SK-N-DZ (cell line): Measurements from ENCODE around the gene POLR1C.
"Not testable (repeated sequence)": the region's sequence is repeated elsewhere in the genome, so short reads cannot be mapped to it uniquely, and the experiment has no call there.

Experiments used
- DNase-seq: peaks from one replicate; pipeline ENCODE4 v3.0.0-alpha.2; 2015; ENCODE audit warnings: low spot score

POLR1C gene

GRCh38 chr6:43493230-43493629 is 23.7 kb upstream of the POLR1C start:
- no peak for DNase-seq

- no peak for DNase-seq
These were observed 23.1 kb upstream of the POLR1C start for GRCh38 chr6:43493833-43494232.

- DNase-seq, result no peak
These were observed 22.6 kb upstream of the POLR1C start for GRCh38 chr6:43494321-43494720.

- DNase-seq, result no peak
These were observed 22.1 kb upstream of the POLR1C start for GRCh38 chr6:43494766-43495165.

- DNase-seq, result no peak
These were observed 21.4 kb upstream of the POLR1C start for GRCh38 chr6:43495409-43495941.

DNA sequence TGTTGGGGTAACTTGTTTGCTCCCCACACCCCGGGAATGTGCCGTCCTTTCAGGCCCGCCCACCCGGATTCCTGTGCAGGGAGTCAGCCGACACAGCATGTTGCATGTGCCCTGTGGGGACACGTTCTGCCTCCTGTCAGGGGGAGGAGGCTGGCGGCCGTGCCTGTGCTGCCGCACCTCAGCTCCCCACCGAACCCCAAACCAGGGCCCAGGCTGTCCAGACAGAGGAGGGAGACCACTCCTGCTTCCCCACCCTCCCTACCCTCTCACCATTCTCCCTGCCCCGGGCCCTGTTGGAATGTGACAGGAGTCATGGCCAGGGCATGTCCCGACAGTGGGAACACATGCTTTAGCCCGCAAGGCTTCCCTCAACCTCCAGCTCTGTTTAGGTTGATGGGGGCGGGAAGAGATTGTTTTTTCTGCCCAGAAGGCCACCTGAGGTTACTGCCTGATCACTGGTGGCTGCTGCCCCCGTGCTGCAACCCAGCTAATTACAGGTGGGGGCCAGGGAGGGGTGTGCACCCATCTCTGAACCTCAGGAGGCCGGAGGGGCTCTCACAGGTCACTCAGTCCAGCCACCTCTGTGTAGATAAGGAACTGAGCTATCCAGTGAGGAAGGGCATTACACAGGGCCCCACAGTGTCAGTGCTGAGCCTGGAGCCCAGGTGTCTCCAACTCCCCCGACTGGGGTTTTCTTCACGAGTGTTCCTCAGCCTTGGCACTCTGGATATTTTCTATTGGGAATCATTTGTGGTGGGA is 20.3 kb upstream of the POLR1C start:
- no peak for DNase-seq

- no peak for DNase-seq
These were observed 19.8 kb upstream of the POLR1C start for GRCh38 chr6:43497129-43497396.

GRCh38 chr6:43497689-43498088 is 19.2 kb upstream of the POLR1C start:
- DNase-seq, result no peak

GRCh38 chr6:43498291-43498690 is 18.6 kb upstream of the POLR1C start:
- not testable (repeated sequence) for DNase-seq

- no peak for DNase-seq
These were observed 17.7 kb upstream of the POLR1C start for GRCh38 chr6:43499028-43499815.

DNA sequence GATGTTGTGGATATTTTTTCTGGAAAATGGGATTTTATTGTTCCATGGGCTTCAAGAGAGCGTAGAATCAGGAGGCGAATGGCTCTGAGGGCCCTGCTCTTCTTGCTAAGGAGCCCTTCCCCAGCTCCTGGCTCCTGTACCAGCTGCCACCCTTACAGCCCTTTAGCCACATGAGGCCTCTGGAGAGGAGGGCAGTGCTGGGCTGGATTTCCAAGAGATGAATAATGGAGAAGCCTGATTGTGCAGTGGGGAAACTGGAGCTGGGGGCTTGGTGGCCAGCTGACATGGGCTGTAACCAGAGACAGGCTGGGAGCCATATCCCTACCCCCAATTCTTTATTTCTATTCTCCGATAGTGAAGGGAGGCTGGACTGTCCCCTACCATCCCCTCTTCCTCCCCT is 16.0 kb upstream of the POLR1C start:
- no peak for DNase-seq

- DNase-seq, result no peak
These were observed 14.2 kb upstream of the POLR1C start for GRCh38 chr6:43502666-43503065.

DNA sequence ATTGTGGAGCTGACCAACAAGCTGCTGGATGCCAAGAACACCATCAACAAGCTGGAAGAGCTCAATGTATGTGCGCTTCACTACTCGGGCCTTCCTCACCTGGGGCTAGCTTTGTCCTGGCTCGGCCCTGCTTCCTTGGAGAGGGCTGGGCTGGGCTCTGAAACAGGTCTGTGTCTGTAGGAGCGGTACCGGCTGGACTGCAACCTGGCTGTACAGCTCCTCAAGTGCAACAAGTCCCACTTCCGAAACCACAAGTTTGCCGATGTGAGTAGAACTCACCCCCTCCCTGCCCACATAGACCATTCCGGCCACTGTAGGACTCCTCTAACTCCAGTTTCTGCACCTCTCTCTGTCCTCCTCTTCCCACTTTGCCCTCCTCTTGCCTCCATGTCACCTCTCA is 13.4 kb upstream of the POLR1C start:
- DNase-seq, result no peak

DNA sequence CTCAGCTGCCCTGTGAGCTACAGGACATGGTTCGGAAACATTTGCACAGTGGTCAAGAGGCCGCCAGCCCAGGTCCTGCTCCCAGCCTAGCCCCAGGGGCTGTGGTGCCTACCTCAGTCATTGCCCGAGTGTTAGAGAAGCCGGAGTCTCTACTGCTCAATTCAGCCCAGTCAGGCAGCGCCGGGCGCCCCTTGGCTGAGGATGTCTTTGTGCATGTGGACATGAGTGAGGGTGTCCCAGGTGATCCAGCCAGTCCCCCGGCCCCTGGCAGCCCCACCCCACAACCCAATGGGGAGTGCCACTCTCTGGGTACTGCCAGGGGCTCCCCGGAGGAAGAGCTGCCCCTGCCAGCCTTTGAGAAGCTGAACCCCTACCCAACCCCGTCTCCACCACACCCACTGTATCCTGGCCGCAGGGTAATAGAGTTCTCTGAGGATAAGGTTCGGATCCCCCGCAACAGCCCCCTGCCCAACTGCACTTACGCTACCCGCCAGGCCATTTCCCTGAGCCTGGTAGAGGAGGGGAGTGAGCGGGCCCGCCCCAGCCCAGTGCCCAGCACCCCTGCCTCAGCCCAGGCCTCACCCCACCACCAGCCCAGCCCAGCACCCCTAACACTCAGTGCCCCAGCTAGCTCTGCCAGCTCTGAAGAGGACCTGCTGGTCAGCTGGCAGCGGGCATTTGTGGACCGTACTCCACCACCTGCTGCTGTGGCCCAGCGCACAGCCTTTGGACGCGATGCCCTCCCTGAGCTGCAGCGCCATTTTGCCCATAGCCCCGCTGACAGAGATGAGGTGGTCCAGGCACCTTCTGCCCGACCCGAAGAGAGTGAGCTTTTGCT is 11.9 kb upstream of the POLR1C start:
- no peak for DNase-seq

- no peak for DNase-seq
These were observed 11.2 kb upstream of the POLR1C start for GRCh38 chr6:43505718-43506117.

DNA sequence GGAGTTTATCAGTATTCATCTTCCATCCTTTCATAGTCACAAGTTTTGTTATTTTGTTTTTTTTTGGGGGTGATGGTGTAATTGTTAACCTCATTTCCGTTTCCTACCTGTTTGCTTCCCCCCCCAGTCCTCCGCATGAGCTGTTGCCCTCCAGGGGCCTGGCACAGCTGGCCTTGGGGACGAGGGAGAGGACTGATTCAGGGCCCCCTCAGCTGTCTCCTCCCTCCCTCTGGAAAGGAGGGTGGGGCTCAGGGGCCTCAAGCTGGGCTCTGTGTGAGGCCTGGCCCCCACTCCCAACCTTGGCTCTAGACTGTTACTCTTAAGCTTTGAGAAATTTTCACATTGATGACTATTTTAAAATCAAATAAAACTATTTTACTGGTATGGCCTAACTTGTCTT is 10.7 kb upstream of the POLR1C start:
- no peak for DNase-seq

DNA sequence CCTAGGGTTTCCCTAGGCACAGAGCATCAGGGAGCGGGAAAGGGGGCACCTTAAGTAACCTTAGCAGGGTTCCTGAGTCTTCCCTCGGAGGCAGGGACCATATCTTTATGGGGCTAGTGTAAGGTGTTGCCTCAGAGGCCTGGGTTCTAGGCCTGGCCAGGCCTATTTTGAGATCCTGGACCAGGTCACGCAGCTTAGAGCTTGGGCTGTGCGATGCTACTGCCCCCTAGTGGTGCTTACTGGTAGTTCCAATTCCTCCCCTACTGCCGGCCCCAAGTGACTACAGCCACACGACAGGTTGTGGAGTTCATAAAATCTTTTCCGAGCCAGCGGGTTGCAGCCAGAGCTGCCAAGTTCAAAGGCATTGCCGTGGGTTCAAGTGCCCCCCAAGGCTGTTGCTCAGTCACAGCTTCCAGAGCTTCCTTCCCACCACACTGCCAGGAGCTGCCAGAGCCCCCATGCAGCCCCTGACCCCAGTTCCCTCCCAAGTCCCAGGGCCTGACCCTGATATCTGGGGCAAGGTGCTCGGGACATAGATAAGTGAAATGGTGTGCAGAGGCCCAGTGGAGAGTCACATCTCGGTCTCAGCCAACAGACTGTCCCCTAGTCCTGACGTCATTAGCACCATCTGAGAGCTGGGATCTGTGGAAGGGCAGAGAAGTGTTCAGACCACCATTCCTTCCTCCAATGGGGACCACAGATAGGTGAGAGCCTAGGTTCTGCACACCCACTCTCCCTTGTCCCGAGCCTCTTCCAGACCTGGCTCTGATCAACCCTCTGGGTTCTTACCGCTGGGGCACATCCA is 10.0 kb upstream of the POLR1C start:
- DNase-seq, result peak; percentile 79

- DNase-seq, result no peak
These were observed 8.3 kb upstream of the POLR1C start for GRCh38 chr6:43508481-43509141.

- DNase-seq, result no peak
These were observed 7.5 kb upstream of the POLR1C start for GRCh38 chr6:43509142-43509983.
